Measurements from ENCODE around the gene CCL14.

CCL14 gene

DNA sequence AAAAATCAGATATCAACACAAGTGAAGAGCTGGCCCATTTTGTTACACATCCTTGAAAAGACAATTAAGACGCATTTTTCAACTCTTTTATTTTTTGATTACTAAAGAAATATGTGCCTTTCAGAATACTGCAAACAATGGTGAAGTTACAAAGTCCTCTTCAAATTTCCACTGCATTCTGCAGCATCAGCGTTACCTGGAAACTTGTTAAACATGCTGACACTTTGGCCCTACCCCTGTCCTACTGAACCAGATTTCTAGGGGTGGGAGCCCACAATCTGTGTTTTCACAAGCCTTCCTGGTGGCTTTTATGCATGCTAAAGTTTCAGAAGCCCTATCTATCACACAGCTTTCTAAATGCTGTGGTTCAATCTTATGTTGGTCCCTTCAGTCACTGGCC lies 4.5 kb upstream of the CCL14 start:
- DNase-seq (ENCODE audit: low read depth in 2 of 2, low spot score in 1 of 2): no peak

DNA sequence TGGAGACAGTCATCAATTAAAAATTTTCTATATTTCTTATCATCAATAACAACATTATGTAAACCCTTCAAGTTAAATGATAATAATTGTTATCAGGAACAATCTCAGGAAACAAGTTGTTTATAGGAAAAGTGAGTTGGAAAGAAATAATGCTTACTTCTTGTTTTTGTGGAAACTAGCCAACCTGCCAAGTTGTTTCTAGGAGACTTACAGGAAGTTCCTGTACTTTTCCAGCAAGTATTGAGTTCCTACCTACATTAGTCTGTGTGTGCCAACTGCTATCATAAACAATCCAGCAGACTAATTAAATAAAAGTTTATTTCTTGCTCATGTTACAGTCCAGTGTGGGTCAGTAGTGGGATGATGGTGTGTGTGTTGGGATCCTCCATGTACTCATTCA lies 1.6 kb upstream of the CCL14 start:
- DNase-seq (ENCODE audit: low read depth in 2 of 2, low spot score in 1 of 2): no peak

DNA sequence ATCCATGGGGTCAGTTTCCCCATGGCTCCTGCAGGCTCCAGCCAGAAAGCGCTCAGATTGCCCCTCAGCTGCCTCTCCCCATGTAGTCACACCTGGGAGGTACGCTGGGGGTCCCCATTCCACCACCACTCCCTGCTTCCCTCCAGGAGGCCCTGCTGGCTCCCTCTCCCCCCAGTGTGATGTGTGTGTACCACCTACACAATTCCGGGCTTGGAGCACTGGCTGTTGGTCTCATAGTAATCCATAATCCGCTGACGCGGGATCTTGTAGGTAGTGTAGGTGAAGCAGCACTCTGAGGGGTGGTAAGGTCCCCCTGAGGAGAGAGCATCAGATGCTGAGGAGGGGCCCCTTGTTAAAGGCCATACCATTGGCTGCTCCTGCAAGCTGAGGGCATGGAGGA lies 2.4 kb downstream of the CCL14 start:
- DNase-seq (ENCODE audit: low read depth in 2 of 2, low spot score in 1 of 2): no peak

DNA sequence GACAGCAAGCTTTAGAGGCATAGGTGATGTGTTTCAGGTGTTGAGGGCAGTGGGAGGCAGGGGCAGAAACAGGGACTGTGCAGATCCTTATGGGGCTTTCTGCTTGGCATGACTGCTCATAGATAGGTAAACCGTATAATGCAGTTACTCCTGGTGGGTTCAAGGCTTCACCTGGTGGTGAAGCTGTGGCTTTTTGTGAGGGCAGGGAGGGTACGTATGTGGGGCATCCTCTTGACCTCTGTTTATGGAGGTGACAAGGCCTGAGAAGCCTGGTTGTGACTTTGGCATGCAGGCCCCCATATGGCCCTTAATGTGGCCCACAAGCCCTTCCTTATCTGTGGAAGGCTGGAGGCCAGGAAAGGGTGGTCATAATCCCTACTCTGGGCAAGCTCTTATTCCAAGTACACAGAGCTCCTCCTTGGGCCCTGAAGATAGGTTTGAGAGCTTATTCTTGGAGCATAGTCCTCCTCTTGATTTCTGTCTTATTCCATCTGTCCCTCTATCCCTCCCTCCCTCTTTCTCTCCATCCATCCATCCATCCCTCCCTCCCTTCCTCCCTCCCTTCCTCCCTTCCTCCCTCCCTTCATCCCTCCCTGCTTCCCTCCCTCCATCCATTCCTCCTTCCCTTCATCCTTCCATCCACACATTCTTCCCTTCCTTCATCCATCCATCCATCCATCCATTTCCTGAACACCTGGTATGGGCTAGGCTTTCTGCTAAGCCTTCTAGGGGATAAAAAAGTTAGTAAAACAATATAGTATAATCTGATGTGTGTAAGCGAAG lies 3.9 kb downstream of the CCL14 start:
- DNase-seq (ENCODE audit: low read depth in 2 of 2, low spot score in 1 of 2): no peak

DNA sequence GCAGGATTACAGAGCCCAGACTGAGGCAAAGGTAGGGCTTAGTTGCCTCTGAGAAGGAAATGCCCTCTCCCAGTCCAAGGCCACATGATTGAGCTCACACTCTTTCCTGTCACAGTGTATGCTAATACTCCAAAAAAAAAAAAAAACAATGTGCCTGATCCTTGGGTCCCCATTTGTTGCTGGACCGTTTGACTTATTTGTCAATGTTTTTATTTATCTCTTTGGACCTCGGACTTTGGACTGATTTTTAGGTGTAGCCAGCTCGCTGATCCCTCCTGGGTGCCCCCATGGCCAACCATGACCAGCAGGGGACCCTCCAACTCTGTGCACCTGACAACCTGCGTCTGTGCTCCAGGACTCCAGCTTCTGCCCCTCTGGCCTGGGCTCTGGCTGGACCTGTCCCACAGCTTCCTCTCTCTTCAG lies 4.6 kb downstream of the CCL14 start:
- no peak for DNase-seq (ENCODE audit: low read depth in 2 of 2, low spot score in 1 of 2)

DNA sequence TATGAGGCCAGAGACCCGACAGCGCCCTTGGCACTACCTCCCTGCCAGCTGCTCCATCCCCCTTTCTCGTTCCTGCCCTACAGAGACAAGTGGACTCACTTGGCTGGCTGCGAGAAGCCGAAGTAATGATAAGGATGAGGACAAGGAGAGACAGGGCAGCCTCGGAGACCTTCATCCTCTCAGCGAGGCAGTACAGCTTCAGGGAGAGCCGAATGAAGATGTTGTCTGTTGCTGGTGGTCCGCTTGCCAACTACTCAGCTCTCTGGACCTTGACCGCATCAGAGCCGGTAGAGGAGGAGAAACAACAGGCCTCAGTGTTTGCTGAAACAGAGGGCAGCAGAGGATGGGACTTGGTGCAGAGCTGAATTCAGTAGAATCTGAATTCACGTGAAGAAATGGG lies 5.3 kb downstream of the CCL14 start, which contains the start of gene CCL16:
Gene CCL16 (minus strand): TSS at position 252 of the 400 bp plus-strand sequence. CDS start 77 bp downstream, at position 175.
- DNase-seq (ENCODE audit: low read depth in 2 of 2, low spot score in 1 of 2): no peak

DNA sequence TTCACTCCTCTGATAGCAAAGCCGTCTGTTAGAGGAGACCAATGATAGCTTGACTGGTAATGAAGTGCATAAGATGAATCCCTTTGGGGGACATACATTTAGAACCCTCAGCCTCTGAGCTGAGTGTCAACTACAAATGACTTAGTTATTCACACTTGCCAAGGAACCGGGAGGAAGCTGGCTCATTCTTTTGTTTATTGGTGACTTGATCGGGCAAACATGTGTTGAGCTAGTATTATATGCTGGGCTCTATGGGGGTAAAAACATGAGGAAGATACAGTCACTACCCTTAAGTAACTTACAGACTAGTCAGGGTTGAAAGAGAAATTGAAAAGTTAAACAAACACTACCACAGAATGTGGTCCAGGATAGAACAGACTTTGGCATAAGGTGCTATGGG lies 8.2 kb downstream of the CCL14 start:
- DNase-seq (ENCODE audit: low read depth in 2 of 2, low spot score in 1 of 2): no peak

DNA sequence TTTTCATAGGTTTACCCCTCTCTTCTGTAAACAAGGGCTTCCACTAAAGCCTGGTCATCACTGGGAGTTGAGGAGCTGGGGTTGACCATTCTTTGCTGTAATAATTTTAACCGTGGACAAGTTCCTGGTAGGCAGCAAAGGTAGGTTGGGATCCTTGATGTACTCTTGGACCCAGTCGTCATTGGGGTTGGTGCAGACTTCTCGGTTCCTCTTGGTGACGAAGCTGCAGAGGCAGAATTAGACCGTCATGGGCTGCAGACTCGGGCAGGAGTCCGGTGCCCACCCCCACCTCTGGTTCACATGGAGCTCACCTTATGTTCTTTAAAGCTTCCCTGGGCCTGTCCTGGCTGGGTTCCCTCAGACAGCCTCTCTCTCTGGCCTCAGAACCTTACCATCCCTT lies 9.0 kb downstream of the CCL14 start:
- no peak for DNase-seq (ENCODE audit: low read depth in 2 of 2, low spot score in 1 of 2)

DNA sequence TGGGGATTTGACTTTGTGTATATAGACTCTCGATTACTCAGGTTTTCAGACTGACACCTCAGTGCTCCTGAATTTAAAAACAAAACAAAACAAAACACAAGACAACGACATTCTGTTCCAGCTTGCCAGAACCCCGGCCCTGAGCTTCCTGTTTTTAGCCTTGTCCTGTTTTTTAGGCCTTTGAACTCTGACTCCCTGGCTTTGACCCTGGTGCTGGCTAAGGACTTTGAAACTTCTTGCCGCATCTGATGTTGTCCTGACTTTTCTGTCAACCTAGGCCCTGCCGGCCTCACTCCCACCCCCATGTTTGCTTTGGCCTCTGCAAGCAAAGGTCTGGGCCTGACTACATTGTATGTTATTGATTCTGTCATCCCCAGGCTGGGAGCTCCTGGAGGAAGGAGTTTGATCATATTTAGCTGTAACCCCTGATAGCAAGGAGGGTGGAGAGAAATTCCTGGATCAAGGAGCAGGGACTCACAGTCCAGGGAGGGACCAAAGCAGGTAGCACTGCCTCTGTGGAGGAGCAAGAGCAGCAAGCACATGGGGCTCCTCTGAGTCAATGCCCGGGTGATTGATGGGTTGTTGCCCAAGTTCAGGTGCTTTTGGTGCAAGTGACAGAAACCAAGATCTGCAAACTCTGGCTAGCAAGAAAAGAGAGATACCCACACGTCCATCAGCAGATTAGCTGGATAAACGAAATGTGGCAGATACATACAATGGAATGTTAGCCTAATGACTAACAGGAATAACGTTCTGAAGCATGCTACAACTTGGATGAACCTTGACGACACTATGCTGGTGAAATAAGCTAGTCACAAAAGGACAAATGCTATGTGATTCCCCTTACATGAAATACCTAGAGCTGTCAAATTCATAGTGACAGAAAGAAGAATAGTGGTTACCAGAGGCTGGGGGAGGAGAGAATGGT lies 12.9 kb downstream of the CCL14 start:
- DNase-seq (ENCODE audit: low read depth in 2 of 2, low spot score in 1 of 2): no peak

DNA sequence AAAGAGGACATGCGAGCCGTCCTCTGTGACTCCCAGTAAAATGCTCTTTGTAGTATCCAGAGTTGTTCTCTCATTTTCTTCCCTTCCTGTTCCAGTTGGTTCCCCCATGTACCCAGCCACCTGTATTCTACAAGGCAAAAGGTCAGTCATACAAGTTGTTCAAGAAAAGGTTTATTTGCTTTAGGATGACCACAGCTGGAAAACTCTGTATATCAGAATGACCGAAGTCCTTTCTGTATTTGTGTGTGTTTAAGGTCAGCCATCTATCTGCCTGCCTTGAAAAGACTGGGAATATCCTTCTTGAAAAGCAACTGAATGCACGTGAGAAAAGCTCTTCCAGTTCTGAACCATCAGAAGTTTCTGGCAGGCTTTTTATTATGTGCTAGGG lies 13.6 kb downstream of the CCL14 start:
- DNase-seq (ENCODE audit: low read depth in 2 of 2, low spot score in 1 of 2): no peak

DNA sequence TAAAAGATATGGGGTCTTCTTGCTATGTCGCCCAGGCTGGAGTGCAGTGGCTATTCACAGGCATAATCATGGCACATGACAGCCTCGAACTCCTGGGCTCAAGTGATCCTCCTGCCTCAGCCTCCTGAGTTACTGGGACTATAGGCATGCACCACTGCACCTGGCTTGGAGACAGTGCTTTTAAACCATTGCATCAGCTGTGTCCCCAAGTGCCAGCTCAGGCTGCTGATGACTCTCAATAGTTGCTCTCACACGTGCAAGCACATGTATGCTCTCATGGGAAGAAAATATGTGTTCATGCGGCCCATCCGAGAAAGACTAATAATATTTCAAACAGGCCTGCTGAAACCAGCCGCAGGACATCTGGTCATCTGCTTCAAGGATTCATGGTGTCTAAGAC lies 14.0 kb downstream of the CCL14 start:
- no peak for DNase-seq (ENCODE audit: low read depth in 2 of 2, low spot score in 1 of 2)

DNA sequence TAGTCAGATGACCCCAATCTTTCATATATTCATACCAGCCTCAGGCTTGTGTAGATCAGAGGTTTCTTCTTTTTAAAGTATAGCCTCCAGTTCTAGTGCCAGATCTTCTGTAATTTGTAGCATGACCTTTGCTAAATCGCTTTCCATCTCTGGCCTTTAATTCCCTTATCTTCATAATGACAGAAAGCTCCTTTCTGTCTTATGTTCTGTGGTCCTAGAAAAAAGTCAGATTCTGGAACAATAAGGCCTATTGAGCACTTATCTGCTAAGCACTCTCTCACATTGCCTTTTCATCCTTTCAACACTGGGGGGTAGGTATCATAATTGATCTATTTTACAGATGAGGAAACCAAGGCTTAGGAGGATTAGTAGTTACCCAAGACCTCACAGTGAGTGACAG lies 14.5 kb downstream of the CCL14 start:
- DNase-seq (ENCODE audit: low read depth in 2 of 2, low spot score in 1 of 2): no peak

DNA sequence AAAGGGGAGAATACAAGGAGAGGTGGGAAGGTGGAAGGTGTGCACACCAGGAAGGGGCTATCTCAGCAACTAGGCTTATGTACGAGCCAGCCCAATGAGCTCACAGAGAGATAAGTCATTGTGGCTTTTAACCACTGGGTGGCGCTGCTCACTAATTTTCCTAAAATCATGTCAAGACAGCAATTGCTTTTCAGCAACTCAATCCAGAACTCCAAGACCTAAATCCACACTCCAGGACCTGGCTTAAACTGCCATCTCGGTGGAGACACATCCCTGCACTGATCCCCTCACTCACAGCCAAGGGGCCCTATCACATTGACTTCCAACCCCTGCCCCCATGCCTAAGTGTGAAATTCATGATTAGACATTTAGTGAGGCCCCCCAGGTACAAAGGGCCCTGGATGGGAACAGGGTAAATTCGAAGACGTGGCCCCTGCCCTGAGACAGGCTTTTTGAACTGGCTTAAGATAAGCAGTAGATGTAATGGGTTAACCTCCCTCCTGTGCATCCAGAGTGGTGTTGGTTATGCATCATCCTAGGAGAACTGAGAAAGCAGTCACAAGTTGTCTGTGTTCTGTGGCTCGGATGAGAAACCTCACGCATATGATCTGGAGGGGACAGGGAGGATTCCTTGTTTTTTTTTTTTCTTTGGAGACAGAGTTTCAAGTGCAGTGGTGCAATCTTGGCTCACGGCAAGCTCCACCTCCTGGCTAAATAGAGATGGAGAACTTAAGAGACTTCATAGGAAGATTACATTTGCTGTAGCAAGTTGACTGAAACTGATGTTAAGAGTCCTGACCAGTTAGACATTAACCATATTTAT lies 16.8 kb downstream of the CCL14 start:
- DNase-seq (ENCODE audit: low read depth in 2 of 2, low spot score in 1 of 2): peak; percentile 46 to 51

DNA sequence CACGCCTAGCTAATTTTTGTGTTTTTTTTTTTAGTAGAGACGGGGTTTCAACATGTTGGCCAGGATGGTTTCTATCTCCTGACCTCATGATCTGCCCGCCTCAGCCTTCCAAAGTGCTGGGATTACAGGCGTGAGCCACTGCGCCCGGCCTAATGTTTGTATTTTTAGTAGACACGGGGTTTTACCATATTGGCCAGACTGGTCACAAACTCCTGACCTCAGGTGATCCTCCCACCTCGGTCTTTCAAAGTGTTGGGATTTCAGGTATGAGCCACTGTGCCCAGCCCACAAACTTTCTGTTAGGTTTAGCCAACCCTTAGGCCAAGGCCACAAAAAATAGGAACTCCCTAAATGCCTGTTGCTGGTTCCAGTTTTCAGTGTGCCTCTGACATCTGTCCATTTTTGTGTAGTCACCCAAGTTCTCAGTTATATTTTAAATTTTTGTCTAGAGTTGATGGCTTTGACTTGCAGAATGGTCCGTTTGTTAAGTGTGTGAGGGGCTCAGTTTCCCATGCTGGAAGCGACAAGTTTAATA lies 17.9 kb downstream of the CCL14 start:
- DNase-seq (ENCODE audit: low read depth in 2 of 2, low spot score in 1 of 2): no peak

DNA sequence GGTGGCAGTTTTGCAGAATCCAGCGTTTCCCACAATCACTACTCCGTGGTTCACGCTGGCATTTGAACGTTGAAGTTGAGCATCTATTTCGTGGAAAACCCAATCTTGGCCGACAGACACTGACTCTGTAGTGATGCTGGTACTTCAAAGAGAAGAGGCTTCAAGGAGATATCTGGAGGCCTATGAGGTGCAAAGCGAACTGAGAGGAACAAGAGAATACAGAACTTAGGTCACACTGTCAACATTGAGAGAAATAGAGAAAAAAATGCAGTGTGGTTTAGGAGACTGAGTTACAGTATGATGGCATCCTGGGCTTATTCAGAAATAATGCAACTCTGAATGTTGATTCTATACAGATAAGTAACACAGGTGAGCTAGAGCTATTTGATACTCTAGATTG lies 21.3 kb downstream of the CCL14 start:
- no peak for DNase-seq (ENCODE audit: low read depth in 2 of 2, low spot score in 1 of 2)

DNA sequence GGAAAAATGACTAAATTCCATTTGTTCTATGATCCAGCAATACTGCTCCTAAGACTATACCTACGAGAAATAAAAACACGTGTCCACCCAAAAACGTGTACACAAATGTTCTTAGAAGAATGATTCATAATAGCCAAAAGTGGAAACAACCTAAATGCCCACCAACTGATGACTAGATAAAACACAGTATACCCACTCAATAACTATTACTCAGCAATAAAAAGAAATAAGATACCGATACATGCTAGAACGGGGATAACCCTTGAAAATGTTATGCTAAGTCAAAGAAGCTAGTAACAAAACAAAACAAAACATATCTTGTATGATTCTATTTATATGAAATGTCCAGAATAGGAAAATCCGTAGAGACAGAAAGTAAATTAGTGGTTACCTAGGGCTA lies 22.9 kb downstream of the CCL14 start:
- DNase-seq (ENCODE audit: low read depth in 2 of 2, low spot score in 1 of 2): no peak

DNA sequence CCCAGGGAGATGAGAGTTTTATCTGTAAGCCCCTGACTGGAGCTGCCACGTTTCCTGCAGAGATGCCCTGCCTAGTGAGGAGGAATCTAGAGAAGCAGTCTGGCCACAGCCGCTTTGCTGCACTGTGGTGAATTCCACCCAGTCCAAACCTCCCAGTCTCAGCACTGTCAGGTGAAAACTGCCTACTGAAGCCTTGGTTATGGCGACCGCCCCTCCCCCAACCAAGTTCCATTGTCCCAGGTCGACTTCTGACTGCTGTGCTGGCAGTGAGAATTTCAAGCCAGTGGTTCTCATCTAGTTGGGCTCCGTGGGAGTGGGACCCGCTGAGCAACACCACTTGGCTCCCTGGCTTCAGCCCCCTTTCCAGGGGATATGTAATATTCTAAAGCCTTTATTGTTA lies 32.8 kb downstream of the CCL14 start:
- DNase-seq (ENCODE audit: low read depth in 2 of 2, low spot score in 1 of 2): no peak

DNA sequence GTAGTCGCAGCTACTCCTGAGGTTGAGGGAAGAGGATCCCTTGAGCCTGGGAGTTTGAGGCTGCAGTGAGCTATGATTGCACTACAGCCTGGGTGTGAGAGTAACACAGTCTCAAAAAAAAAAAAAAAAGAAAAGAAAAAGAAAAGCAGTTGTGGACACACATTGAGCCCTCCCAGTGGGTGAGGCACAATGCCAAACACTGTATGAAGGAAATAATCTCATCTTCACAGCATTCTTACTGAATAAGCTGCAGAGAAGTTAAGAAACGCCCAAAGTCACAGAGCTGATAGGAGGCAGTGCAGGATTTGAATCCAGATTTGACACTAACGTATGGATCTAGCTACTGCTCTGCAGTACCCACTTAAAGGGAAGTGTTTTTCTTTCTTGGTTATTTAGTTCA lies 37.1 kb downstream of the CCL14 start:
- DNase-seq (ENCODE audit: low read depth in 2 of 2, low spot score in 1 of 2): no peak

DNA sequence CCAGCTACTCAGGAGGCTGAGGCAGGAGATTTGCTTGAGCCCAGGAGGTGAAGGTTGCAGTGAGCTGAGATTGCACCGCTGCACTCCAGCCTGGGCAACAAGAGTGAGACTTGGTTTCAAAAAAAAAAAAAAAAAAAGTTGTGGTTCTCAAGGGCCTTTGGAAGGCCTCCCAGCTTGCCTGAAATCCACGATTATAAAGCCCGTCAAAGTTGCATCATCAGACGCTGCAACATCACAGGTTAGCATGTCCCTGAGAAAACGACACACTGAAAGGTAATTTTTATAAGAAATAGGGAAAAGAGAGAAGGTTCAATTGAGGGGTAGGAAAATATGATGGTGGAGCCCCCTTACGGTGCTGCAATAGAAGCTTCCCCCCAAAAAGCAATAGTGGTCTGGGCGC lies 38.4 kb downstream of the CCL14 start:
- DNase-seq (ENCODE audit: low read depth in 2 of 2, low spot score in 1 of 2): no peak

DNA sequence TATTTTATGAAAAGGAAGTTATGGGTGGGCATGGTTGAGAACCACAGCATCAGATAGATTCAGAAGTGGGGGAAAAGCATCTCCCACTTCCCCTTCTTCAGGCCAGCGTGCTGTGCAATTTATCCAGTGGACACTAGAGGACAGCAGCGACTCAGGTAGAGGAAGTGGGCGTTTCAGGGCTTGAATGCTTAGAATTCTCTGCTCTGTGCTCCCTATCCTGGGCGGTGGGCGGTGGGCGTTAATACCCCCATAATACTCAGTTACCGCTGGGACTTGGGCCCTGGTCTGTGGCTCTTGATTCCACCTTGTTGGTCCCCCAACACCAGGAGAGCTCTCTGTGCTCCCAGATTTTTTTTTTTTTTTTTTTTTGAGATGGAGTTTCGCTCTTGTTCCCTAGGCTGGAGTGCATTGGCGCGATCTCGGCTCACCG lies 39.4 kb downstream of the CCL14 start:
- peak in 1 of 2 donors; percentile 14 for DNase-seq (ENCODE audit: low read depth in 2 of 2, low spot score in 1 of 2)

DNA sequence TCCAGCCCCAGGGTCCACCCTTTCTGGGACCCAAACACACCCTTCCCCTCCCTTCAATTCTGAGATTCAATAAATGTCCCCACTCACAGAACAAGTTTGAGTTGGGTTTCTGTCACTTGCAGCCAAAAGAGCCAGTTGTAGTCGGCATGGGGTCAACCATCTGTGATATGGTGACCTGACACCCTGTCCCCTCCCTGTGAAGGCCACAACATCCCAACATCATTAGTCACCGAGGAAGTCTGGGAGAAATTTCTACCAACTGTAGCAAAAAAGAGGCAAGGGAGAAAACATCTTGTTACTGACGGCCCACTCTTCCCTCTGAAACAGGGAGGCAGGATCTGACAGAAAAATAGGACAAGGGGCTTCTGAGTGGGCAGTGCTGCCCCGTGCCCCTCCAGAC lies 42.4 kb downstream of the CCL14 start:
- no peak for DNase-seq (ENCODE audit: low read depth in 2 of 2, low spot score in 1 of 2)
